CD14-positive monocyte (primary cell): Measurements from ENCODE around the gene DUS3L. TPM values are rescaled to one million over a fixed set of nuclear protein-coding genes. Genes with fewer than 3 reads are reported as not detected.

Experiments used
- DNase-seq, 3 donors: peaks; one replicate each; pipeline ENCODE4 v3.0.0-alpha.2; 2011 to 2022
- H2AFZ ChIP-seq: 2 replicates; pipeline ENCODE4 v1.6.0; 2012; ENCODE audit warnings: mild to moderate bottlenecking, low read depth, low read length, inconsistent platforms; ENCODE audit not compliant: insufficient read depth, poor library complexity, severe bottlenecking
- H3K27ac ChIP-seq, 2 donors: 1 replicate in 1 of 2; 2 replicates in 1 of 2; pipeline ENCODE4 v1.5.1; 2012 to 2013; ENCODE audit warnings: low read length in 2 of 2, control low read depth in 1 of 2, inconsistent platforms in 1 of 2, low read depth in 1 of 2, mild to moderate bottlenecking in 1 of 2
- H3K27me3 ChIP-seq, 2 donors: one replicate each; pipeline versions ENCODE4 v1.6.0 to v1.6.1; 2011 to 2013; ENCODE audit warnings: low read length in 2 of 2; ENCODE audit not compliant: control insufficient read depth in 2 of 2, insufficient read depth in 2 of 2
- H3K36me3 ChIP-seq, 2 donors: replicated peaks in 1 of 2; 1 replicate in 1 of 2; 2 replicates in 1 of 2; pipeline versions ENCODE4 v1.5.1 to v1.6.1; 2012 to 2013; ENCODE audit warnings: low read length in 2 of 2, control low read depth in 1 of 2, inconsistent platforms in 1 of 2, mild to moderate bottlenecking in 1 of 2; ENCODE audit not compliant: insufficient read depth in 2 of 2, control insufficient read depth in 1 of 2
- H3K4me1 ChIP-seq, 2 donors: 1 replicate in 1 of 2; 2 replicates in 1 of 2; pipeline versions ENCODE4 v1.5.1 to v1.6.1; 2012 to 2013; ENCODE audit warnings: low read length in 2 of 2, control low read depth in 1 of 2, inconsistent platforms in 1 of 2, mild to moderate bottlenecking in 1 of 2, moderate library complexity in 1 of 2; ENCODE audit not compliant: insufficient read depth in 2 of 2, control insufficient read depth in 1 of 2
- H3K4me2 ChIP-seq: replicated peaks from 2 replicates; pipeline ENCODE3; 2012; ENCODE audit warnings: low read length, moderate library complexity, mild to moderate bottlenecking; ENCODE audit not compliant: poor library complexity, severe bottlenecking; ENCODE audit errors: extremely low read depth
- H3K4me3 ChIP-seq, 3 experiments: fragments of 200-600 bp in 1 of 3; sonication (generic) in 1 of 3; replicated peaks in 1 of 3; 1 replicate in 2 of 3; 2 replicates in 1 of 3; pipeline ENCODE4 v1.5.1; 2011 to 2013; ENCODE audit warnings: low read length in 3 of 3, mild to moderate bottlenecking in 3 of 3, control low read depth in 2 of 3, low read depth in 2 of 3, inconsistent platforms in 1 of 3, moderate library complexity in 1 of 3
- H3K79me2 ChIP-seq: 2 replicates; pipeline ENCODE4 v1.6.0; 2012; ENCODE audit warnings: mild to moderate bottlenecking, control low read depth, inconsistent platforms, low read length, moderate library complexity; ENCODE audit not compliant: insufficient read depth
- H3K9ac ChIP-seq: 2 replicates; pipeline ENCODE4 v1.6.0; 2017; ENCODE audit warnings: low read length, mild to moderate bottlenecking; ENCODE audit not compliant: insufficient read depth, poor library complexity, severe bottlenecking
- H3K9me3 ChIP-seq, 2 donors: replicated peaks in 1 of 2; 1 replicate in 1 of 2; 2 replicates in 1 of 2; pipeline versions ENCODE4 v1.5.1 to v1.6.1; 2012 to 2013; ENCODE audit warnings: low read length in 2 of 2, control low read depth in 1 of 2; ENCODE audit not compliant: control insufficient read depth in 1 of 2, insufficient read depth in 1 of 2
- H4K20me1 ChIP-seq: 2 replicates; pipeline ENCODE4 v1.6.0; 2012; ENCODE audit warnings: mild to moderate bottlenecking, low read length, control low read depth, moderate library complexity; ENCODE audit not compliant: insufficient read depth
- H3K27ac Mint-ChIP-seq, 7 donors: one replicate each; pipeline ENCODE4 v1.8.0; 2020; ENCODE audit warnings: mild to moderate bottlenecking in 7 of 7, mixed read lengths in 7 of 7, moderate library complexity in 6 of 7, inconsistent platforms in 2 of 7
- H3K27me3 Mint-ChIP-seq, 3 donors: one replicate each; pipeline ENCODE4 v1.8.0; 2021 to 2022; ENCODE audit warnings: low read depth in 3 of 3, mild to moderate bottlenecking in 3 of 3, mixed read lengths in 3 of 3, moderate library complexity in 3 of 3, inconsistent platforms in 1 of 3
- H3K36me3 Mint-ChIP-seq, 2 donors: one replicate each; pipeline ENCODE4 v1.8.0; 2020; ENCODE audit warnings: mixed read lengths in 2 of 2, inconsistent platforms in 1 of 2, mild to moderate bottlenecking in 1 of 2
- H3K4me1 Mint-ChIP-seq: one replicate; pipeline ENCODE4 v1.8.0; 2020; ENCODE audit warnings: mild to moderate bottlenecking, mixed read lengths
- H3K4me3 Mint-ChIP-seq, 2 donors: one replicate each; pipeline ENCODE4 v1.8.0; 2020; ENCODE audit warnings: mild to moderate bottlenecking in 2 of 2, mixed read lengths in 2 of 2, moderate library complexity in 1 of 2
- H3K9me3 Mint-ChIP-seq, 7 donors: one replicate each; pipeline ENCODE4 v1.8.0; 2020 to 2022; ENCODE audit warnings: mixed read lengths in 7 of 7, mild to moderate bottlenecking in 6 of 7, moderate library complexity in 6 of 7, inconsistent platforms in 2 of 7
- CTCF ChIP-seq: fragments of 200-600 bp; IDR thresholded peaks from one replicate; pipeline ENCODE4 v1.8.0; 2022; ENCODE audit warnings: antibody characterized with exemption, mild to moderate bottlenecking
- WGBS: methylation state at CpG from one replicate; pipeline ENCODE4 v1.1.5; 2013; ENCODE audit warnings: missing lambda C conversion rate; ENCODE audit not compliant: insufficient coverage; 5-methylcytosine and 5-hydroxymethylcytosine counted together
- intact Hi-C, 2 donors: fragments of 100-400 bp; cut with micrococcal nuclease; formaldehyde crosslinking; loops; one replicate each; pipeline versions ENCODE4 v1.15.0 to v1.15.1; 2023
- polyA plus RNA-seq, 3 donors: library from polyadenylated mRNA; depleted of rRNA in 1 of 3; unstranded in 2 of 3; stranded (reverse) in 1 of 3; fragments of 300-500 nt in 2 of 3; fragments of >200 nt in 1 of 3; fragmentation: Illumina TruSeq in 2 of 3; gene quantifications; 1 replicate in 2 of 3; 2 replicates in 1 of 3; pipeline ENCODE4 v1.2.3, GENCODE V29; 2012 to 2021

DUS3L gene
- polyA plus RNA-seq, 3 donors: 17.4 to 40.2 (median 23.4) TPM

GRCh38 chr19:5822181-5822844 is 31.4 kb upstream of the DUS3L start:
- Histone ChIP-seq H3K4me2 (no peak overlapping the region), H3K27ac (no peak overlapping the region), H4K20me1 (no peaks in the 10 kb centered on the region), H3K4me3 (no peak overlapping the region), H3K9ac (no peak overlapping the region), H3K79me2 (no peaks in the 10 kb centered on the region), H2AFZ (no peak overlapping the region), H3K9me3 (no peaks in the 10 kb centered on the region), H3K4me1 (peaks cover 4 to 9% of the 10 kb centered on the region in 2 donors), H3K27me3 (no peaks in the 10 kb centered on the region), H3K36me3 (no peaks in the 10 kb centered on the region)
- peaks cover 8% of the 10 kb centered on the region for H3K4me1 Mint-ChIP-seq
- intact Hi-C loops: no loop called here
- H3K27me3 Mint-ChIP-seq: peaks cover 11 to 18% (median 11%) of the 10 kb centered on the region in 3 donors
- peaks cover 0 to 8% (median 4%) of the 10 kb centered on the region in 7 donors for H3K9me3 Mint-ChIP-seq
- no peak overlapping the region for H3K27ac Mint-ChIP-seq
- TF ChIP-seq CTCF: no peak
- no peak for DNase-seq
- no peak overlapping the region for H3K4me3 Mint-ChIP-seq
- no peaks in the 10 kb centered on the region for H3K36me3 Mint-ChIP-seq
- WGBS: 79% methylated on average over 23 of the region's 30 CpGs

- Mint-ChIP-seq H3K4me3 (no peak overlapping the region), H3K27ac (peak overlapping the region in 1 of 7 donors; percentile 63), H3K27me3 (peaks cover 11 to 16% (median 11%) of the 10 kb centered on the region in 3 donors), H3K9me3 (peaks cover 0 to 3% (median 2%) of the 10 kb centered on the region in 7 donors), H3K36me3 (no peaks in the 10 kb centered on the region), H3K4me1 (peaks cover 2% of the 10 kb centered on the region)
- peaks cover 0 to 2% of the 10 kb centered on the region in 2 donors for H3K4me1 ChIP-seq
- H3K4me3 ChIP-seq: no peak overlapping the region
- H2AFZ ChIP-seq: no peak overlapping the region
- no peaks in the 10 kb centered on the region for H3K79me2 ChIP-seq
- no peaks in the 10 kb centered on the region for H4K20me1 ChIP-seq
- H3K27me3 ChIP-seq: no peaks in the 10 kb centered on the region
- 59% methylated on average over 4 of the region's 8 CpGs for WGBS
- intact Hi-C loops: no loop called here
- TF ChIP-seq CTCF: no peak
- H3K27ac ChIP-seq: no peak overlapping the region
- no peak overlapping the region for H3K9ac ChIP-seq
- H3K9me3 ChIP-seq: no peaks in the 10 kb centered on the region
- DNase-seq: no peak
- H3K4me2 ChIP-seq: no peak overlapping the region
- H3K36me3 ChIP-seq: no peaks in the 10 kb centered on the region
These were observed 30.7 kb upstream of the DUS3L start for GRCh38 chr19:5821521-5822180.
